CD4-positive, alpha-beta T cell treated with Interleukin-15 for 1 hour (primary cell): Measurements from ENCODE around the gene PHF20.
A peak's percentile ranks its signal among the peaks of the same experiment; 100 is the strongest.
"Not testable (repeated sequence)": the region's sequence is repeated elsewhere in the genome, so short reads cannot be mapped to it uniquely, and the experiment has no call there.

ENCODE experiments used
- DNase-seq: peaks from one replicate; pipeline ENCODE4 v3.0.0-alpha.2; 2020

Gene PHF20

GRCh38 chr20:35842361-35842760, 70.5 kb downstream of the PHF20 start:
- no peak for DNase-seq

- DNase-seq, result not testable (repeated sequence)
These were observed 72.1 kb downstream of the PHF20 start for GRCh38 chr20:35843894-35844293.

GRCh38 chr20:35845561-35845960, 73.7 kb downstream of the PHF20 start:
- no peak for DNase-seq

DNA sequence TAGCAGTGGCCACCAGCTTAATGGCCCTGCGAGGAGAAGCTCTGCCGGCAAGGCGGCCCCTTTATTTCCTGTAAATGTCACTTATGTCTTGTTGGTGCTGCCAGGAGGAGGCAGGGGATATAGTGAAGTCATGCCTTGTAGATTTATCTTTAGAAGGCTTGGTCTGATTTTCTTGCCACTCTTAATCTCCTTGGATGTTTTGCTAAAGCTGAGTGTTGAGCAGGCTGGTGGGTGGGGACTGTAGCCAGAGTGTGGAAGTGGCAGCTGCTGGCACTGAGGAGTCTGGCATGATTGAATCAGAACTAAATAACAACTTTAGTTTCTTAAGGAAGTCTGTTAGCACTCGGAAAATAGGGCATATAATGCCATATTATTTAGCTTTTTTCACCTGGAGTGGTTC, 77.9 kb downstream of the PHF20 start:
- no peak for DNase-seq

GRCh38 chr20:35851659-35852058, 79.8 kb downstream of the PHF20 start:
- not testable (repeated sequence) for DNase-seq

DNA sequence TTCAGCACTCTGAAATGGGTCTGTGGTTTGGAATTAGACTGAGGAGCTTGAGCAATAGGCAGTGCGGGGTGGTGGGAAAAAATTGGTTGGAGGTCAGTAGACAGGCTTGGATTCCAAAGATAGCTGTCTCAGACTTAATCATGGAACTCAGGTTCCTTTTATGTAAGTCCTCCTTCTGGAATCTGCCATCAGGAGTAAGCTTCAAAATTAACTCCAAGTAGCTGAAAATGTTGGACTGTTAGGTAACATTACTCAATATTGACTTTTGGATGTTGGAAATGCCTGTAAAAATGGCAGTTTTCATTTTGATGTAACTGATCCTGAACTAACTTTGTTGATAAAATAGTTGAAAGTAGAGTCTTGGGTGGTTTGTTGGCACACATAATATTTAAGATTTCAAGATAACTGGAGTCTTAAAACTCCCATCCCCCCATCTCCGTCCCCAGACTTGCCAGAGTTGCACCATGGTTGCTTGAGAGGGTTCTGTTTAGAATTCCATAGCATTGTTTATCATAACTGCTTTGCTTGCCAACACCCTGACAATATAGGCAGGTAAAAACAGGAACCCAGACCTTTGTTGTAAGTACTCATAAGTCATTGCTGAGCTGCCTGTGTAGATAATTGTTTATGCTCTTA, 83.0 kb downstream of the PHF20 start:
- no peak for DNase-seq

DNA sequence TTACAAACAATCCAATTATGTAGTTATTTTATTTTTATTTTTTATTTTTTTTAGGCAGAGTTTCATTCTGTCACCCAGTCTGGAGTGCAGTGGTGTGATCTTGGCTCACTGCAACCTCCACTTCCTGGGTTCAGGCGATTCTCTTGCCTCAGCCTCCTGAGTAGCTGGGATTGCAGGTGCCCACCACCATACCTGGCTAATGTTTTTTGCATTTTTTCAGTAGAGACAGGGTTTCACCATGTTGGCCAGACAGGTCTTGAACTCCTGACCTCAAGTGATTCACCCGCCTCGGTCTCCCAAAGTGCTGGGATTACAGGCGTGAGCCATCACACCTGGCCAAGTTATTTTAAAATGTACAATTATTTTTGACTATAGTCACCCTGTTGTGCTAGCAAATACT, 83.8 kb downstream of the PHF20 start:
- not testable (repeated sequence) for DNase-seq

DNA sequence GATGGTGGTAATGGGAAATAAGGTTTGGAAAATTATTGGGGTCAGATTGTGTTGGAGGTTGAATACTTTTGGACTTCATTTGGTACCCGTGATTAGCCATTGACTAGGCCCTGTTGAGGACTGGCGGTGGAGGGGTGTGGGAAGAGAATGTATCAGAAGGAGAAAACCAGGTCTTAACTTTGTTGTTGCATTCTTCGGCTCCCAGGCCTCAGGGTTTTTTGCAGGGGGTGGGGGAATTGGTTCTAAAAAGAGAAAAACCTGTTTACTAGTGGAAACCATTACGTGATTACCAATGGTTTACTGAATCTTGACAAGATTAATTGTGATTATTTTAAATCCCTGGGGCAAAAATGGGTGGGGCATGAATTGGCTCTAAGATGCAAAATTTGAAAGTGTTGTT, 85.1 kb downstream of the PHF20 start:
- no peak for DNase-seq

DNA sequence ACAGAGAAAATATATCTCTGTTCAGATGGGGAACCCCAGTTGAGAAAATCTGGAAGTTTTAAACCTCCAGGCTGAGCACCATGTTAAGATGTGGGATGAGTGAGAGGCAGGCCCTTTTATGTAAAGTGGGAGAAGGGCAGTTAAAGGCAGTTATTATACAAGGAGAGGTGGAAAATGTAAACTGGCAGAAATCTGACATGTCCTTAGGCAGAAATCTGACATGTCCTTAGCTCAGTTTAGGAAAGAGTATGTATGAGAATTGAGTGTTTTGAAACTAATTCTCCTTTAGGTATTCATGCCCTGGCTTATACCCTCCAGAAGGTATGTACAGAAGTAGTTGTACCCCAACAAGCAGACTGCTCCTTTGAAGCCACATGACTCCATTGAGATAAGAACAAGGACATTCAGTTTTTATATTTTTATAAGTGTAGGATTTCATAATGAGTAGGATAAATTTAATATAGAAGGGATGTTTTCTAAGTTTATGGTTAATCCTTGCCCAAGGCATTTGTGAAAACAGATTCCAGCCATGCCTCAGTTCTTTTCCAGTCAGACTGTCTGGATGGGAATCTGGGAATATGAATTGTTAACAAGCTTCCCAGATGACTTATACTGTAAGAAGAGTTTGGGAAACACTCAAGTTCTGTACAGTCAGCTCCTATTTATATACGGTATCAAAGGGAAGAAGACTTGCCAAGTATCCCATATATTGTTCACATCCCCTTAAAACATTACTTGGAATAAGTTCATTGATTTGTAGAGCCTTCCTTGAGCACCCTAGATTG, 94.8 kb downstream of the PHF20 start:
- no peak for DNase-seq

DNA sequence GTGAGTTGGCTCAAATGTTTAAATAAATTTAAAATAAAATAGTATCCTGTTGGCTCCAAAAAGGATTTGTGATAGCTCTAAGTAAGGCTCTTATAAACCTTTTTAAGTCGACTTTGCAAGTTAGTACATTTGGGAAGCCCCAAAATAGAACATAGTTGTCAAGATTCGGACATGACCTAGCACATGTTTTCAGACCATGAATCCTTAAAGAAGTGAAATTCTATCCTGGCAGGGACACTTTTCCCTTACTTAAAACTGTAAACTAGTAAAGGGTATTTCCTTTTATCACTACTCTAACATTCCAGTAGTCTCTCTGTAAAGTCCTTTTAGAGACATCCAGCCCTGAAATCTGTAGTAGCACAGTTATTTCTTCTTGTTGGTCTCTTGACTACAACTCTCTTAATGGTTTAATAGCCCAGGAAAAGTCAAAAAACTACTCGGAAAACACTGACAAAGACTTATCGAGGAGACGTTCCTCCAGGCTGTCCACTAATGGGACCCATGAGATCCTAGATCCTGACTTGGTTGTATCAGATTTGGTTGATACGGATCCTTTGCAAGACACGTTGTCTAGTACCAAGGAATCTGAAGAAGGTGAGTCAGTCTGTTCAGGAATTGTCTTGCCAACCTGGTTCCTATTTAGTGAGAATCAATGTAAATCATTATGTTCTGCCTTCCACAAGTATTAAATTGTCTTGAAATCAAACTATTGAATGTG, 98.9 kb downstream of the PHF20 start:
- DNase-seq, result no peak

DNA sequence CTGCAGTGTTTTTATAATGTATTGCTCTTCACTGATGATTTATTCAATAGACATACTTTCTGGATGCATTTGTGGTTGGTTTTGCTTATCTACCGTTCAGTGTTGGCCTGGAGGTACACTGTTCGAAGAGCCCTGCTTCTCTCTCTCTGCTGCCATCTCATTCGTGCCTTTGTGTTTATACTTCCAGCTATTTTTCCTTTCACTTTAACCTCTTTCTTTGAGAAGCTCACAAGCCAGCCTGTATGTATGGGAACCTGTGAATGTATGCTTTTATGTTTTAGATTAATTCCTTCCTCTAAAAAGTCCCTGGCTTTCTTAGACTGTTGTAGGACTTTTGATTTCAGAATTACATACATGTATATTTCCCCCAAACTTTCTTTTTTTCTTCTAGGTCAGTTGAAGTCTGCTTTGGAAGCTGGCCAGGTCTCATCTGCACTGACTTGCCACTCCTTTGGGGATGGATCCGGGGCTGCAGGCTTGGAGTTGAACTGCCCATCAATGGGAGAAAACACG, 99.5 kb downstream of the PHF20 start:
- no peak for DNase-seq

GRCh38 chr20:35876033-35876320, 104.2 kb downstream of the PHF20 start:
- DNase-seq, result no peak

DNA sequence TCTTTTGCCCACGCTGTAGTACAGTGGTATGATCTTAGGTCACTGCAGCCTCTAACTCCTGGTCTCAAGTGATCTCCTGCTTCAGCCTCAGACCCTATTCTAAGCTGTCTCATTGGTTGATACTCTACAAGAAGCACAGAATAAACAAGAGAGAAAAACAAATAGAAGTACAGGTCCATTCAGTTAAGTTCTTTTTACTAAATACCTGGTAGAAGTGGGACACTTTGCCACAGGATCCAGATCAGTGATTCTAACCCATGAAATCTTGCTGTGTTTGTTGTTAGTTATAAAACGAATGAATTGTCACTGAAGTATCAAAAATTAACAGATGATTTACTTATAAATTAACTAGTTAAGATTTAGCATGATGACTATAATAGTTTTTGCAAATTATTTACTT, 105.8 kb downstream of the PHF20 start:
- no peak for DNase-seq

DNA sequence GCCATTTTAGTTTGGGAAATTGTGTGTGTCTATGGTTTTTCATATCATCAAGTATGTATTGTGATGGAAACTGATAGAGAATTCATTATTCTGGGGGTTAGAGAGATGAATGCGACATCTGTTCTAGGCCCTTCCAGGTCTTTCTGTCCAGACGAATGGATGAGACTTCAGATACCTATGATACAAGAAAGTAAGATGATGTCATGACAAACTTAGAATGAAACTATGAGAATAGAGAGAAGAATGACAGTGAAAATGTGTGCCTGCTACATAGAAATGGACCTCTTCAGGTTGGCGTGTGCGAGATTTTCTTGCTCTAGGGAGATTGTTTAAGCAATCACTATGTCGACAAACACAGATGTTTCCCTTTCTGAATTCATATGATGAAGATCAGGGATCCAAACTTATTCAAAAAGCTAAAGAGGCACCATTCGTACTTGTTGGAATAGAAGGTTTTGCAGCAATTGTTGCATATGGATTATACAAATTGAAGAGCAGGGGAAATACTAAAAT, 106.4 kb downstream of the PHF20 start:
- no peak for DNase-seq

DNA sequence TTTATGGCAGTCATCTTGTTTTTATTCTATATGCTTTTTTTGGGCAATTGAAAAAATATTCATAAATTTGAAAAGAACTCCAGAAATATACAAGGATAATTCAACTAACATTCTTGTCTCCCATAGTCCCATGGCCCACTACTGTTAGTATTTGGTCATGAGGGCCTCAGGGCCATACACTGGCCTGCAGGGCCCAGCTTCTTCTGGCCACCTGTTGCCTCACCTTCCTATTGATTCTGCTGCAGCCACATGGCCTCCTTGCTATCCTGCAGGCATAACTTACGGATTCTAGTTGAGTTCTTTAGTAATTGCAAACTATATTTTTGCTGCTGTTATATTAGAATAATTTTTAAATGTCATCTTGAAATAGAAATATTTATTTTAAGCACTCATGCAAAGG, 109.9 kb downstream of the PHF20 start:
- no peak for DNase-seq

GRCh38 chr20:35882427-35883161, 110.8 kb downstream of the PHF20 start:
- DNase-seq, result not testable (repeated sequence)

DNA sequence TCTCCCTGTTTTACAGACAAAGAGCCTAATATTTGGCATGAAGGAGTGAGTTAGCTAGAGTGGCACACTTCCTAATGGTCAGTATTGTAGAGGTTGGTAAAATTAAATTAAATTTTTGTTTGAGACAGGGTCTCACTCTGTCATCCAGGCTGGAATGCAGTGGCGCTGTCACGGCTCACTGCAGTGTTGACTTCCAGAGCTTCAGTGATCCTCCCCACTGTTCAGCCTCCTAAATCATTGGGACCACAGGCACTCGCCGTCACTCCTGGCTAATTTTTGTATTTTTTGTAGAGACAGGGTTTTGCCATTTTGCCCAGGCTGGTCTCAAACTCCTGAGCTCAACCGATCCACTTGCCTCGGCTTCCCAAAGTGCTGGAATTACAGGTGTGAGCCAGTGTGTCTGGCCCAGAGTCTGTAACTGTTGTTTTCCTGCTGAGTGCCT, 111.5 kb downstream of the PHF20 start:
- no peak for DNase-seq

DNA sequence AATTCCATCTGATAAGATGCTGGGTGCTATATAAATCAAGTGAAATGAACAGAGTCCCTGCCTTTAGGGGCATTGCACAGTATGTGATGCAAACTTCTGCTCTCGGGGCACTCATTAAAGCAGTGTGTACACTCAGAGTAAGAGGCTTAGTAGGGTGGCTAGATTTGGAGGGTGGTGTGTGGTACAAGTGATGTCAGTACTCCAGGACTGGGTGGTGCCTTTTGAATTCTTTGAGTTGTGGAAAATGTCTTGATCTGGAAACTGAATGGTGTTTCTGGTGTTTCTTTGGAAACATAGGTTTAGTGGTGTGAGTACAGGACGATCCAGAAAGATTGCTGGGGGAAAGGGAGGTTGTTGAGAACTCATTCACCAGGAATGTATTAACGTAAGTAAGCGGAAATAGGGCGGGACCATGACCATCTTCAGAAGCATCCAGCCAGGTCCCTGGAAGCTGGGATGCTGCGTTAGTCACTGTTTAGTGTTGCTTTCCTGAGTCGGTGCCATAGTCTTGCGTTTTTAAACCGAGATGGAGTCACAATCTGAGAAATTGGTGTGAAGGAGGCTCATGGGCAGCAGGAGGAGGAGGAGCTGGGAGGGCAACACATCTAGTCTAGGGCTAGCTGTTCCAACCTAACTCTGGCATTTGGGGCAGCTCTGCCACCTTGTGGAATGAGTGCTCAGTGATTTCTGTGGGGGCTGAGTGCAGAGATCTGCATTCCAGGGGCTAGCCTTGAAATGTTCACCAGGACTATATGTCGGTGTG, 112.1 kb downstream of the PHF20 start:
- DNase-seq, result peak; percentile 55

DNA sequence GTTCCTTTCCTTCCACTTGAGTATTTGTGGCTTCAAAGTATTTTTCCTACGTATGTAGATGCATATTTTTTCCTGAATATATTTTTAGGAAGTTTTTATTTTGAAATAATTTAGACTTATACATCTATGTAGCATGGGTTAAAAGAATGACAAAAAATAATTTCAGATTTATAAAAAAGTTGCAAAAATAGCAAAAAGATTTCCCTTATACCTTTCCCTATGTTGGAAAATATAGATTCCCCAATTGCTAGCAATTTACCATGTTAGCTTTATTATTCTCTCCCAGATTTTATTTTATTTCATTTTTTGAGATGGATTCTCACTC, 112.7 kb downstream of the PHF20 start:
- no peak for DNase-seq

DNA sequence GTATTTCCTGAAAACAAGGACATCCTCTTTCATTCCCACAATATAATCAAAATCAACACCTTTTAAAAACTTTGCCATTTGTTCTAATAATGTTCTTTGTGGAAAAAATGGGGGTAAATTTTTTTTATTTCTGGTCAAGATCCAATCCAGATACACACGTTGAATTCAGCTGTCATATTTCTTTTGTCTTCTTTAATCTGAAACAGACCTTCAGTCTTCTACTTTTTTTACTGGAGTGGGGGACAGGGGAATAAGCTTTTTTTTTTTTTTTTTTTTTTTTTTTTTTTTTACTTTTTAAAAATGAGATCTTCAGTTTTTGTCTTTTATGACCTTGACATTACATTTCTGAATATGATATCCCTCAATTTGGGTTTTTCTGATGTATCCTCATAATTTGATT, 113.4 kb downstream of the PHF20 start:
- no peak for DNase-seq

- no peak for DNase-seq
These were observed 114.7 kb downstream of the PHF20 start for GRCh38 chr20:35886537-35886936.

DNA sequence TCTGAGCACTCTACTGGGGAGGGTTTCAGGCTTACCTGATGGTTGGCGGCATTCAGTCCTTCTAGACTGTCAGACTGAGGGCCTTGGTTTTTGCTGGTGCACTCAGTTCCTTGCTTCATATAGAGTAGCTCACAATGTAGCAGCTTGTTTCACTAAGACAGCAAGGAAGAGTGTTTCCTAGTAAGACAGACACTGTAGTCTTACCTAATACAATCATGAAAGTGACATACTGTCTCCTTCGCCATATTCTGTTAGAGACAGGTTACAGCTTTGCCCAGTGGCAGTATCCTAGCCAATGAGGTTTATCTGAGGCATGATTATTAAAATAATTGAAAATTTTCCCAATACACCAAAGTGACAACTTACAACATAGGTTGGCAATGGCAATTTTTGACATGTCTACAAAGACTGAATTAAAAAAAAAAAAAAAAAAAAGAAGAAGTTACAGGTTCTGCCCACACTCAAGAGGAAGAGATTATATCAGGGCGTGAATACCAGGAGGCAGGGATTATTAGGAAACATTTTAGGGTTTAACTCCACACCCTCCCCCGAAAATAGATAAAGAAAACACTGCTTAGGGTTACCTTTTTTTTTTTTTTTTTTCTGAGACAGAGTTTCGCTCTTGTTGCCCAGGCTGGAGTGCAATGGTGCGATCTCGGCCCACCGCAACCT, 115.7 kb downstream of the PHF20 start:
- DNase-seq, result no peak
